ENCODE measurements around the gene ARID5B.
A peak's percentile ranks its signal among the peaks of the same experiment; 100 is the strongest.

The ARID5B gene, protein sequence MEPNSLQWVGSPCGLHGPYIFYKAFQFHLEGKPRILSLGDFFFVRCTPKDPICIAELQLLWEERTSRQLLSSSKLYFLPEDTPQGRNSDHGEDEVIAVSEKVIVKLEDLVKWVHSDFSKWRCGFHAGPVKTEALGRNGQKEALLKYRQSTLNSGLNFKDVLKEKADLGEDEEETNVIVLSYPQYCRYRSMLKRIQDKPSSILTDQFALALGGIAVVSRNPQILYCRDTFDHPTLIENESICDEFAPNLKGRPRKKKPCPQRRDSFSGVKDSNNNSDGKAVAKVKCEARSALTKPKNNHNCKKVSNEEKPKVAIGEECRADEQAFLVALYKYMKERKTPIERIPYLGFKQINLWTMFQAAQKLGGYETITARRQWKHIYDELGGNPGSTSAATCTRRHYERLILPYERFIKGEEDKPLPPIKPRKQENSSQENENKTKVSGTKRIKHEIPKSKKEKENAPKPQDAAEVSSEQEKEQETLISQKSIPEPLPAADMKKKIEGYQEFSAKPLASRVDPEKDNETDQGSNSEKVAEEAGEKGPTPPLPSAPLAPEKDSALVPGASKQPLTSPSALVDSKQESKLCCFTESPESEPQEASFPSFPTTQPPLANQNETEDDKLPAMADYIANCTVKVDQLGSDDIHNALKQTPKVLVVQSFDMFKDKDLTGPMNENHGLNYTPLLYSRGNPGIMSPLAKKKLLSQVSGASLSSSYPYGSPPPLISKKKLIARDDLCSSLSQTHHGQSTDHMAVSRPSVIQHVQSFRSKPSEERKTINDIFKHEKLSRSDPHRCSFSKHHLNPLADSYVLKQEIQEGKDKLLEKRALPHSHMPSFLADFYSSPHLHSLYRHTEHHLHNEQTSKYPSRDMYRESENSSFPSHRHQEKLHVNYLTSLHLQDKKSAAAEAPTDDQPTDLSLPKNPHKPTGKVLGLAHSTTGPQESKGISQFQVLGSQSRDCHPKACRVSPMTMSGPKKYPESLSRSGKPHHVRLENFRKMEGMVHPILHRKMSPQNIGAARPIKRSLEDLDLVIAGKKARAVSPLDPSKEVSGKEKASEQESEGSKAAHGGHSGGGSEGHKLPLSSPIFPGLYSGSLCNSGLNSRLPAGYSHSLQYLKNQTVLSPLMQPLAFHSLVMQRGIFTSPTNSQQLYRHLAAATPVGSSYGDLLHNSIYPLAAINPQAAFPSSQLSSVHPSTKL

DNA sequence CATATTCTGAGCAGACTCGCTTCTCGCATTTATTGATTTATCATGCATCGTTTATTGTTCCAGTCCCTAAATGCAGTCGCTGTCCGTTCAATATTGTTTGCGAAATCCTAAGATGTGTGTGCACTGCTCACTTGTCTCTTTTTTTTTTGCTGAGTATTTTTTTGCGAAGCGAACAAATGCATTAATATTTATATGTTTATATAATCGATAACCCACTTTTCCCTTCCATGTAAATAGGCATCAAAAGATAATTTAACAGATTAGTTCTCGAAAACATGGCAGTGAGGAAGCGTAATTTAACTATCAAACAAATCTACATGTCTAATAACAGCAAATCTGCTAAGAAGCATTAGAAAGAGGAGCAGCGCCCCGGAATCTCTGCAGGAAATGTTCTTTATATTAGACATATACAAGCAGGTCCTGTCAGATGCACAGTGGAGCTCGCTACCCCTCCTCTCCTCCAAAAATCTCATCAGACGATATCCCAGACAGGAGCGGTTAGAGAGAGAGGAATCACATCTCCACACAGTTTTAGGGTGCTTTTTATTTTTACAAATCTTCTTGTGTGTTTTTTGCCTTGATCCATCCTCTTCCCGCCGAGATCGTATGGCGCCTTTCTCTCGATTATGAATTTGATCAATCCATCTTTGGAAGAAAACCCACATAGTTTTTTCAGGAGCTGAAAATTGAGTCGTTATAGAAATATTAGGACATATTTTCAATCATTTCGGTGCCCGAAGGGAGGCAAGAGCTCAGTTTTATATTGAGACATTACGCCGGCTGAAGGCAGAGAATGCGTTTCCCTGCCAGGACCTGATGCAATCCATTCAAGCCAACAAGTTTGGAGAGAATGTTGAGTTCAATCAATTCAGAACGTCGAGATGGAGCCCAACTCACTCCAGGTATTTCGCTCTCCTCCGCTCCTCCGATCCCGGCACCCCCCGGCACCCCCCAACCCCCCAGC is at the start of gene ARID5B:
ARID5B (plus strand) TSS at position 871 of the 964 bp plus-strand sequence; CDS start at position 882, 11 bp downstream.
- TF ChIP-seq, protein P1, sequence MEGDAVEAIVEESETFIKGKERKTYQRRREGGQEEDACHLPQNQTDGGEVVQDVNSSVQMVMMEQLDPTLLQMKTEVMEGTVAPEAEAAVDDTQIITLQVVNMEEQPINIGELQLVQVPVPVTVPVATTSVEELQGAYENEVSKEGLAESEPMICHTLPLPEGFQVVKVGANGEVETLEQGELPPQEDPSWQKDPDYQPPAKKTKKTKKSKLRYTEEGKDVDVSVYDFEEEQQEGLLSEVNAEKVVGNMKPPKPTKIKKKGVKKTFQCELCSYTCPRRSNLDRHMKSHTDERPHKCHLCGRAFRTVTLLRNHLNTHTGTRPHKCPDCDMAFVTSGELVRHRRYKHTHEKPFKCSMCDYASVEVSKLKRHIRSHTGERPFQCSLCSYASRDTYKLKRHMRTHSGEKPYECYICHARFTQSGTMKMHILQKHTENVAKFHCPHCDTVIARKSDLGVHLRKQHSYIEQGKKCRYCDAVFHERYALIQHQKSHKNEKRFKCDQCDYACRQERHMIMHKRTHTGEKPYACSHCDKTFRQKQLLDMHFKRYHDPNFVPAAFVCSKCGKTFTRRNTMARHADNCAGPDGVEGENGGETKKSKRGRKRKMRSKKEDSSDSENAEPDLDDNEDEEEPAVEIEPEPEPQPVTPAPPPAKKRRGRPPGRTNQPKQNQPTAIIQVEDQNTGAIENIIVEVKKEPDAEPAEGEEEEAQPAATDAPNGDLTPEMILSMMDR (conservative IDR thresholded peaks at IDR 0.05): no peak
- peak within 1 kb of the TSS; percentile 99 for H3K27ac ChIP-seq

GRCh38 chr10:61852261-61852660 is 49.2 kb upstream of the ARID5B start:
- no peak overlapping the region for H3K27ac ChIP-seq
- TF ChIP-seq, protein P1 (conservative IDR thresholded peaks at IDR 0.05): no peak

DNA sequence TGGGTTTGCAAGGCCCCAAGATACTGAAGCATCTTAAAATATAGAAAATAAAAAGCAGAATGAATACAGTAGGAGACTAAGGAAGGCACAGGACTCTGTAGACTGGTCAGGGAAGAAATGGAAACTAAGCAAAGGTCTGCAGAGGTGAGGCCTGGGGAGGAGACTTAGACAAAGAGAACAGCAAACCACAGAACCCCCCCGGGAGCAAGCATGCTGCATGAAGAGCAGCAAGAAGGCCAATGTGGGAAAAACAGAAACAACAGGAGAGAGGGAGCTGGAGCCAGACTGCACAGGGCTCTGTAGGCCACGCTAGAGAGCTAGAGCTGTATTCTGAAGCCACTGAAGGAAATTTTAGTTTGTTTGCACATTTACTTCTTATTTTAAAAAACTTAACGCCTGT is 45.7 kb upstream of the ARID5B start:
- H3K27ac ChIP-seq: no peak overlapping the region
- TF ChIP-seq, protein P1 (conservative IDR thresholded peaks at IDR 0.05): no peak

GRCh38 chr10:61857746-61858145 is 43.8 kb upstream of the ARID5B start:
- no peak overlapping the region for H3K27ac ChIP-seq
- TF ChIP-seq, protein P1 (conservative IDR thresholded peaks at IDR 0.05): no peak

- TF ChIP-seq, protein P1 (conservative IDR thresholded peaks at IDR 0.05): no peak
- no peak overlapping the region for H3K27ac ChIP-seq
These were observed 41.7 kb upstream of the ARID5B start for GRCh38 chr10:61859786-61860185.

DNA sequence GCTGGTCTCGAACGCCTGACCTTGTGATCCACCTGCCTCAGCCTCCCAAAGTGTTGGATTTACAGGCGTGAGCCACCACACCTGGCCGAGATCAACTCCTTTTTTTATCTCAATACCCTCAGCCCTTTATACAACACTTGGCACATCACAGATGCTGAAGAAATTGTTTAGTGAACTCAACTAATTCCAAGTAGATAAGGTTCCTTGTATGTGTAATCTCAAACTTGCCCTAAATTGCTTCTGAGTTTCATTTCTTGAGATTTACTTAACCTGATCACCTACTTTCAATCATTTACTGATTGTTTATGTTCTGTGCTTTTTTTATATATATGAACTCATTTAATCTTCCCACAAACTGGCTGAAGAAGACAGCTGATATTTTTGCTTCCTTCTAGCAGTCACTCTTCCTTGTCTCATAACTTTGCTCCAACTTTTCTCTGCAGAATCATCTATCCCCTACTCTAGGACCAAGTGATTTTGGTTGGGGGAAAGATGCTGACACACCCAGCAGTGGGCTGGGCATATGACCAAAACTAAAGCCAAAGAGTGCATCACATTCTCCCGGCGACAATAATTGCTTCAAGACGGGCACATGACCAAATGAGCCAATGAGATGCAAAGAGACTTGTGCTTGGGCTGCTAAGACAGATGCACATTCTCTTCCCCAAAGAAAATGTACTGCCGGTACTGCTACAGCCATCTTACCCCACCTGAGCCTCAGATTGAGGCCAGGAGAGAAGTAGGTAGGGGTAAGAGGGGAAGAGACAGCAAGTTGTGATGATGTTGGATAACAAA is 40.3 kb upstream of the ARID5B start:
- TF ChIP-seq, protein P1 (conservative IDR thresholded peaks at IDR 0.05): no peak

More for the DNA sequence above, 40.3 kb upstream of the ARID5B start:
- no peak overlapping the region for H3K27ac ChIP-seq

Data from VCaP (cell line).